Kidney (tissue), 14 donors: ENCODE results near the gene SMARCD2. TPM values are rescaled to one million over a fixed set of nuclear protein-coding genes. Genes with fewer than 3 reads are reported as not detected.

Experiments used
- DNase-seq, 5 donors: peaks; one replicate each; pipeline ENCODE4 v3.0.0-alpha.2; 2013 to 2020
- FAIRE-seq: peaks from 2 replicates; lab custom pipeline; 2012; peaks lifted over from hg19 to GRCh38; lab: Jason Lieb, UNC
- H3K27ac ChIP-seq, 2 donors: one replicate each; pipeline ENCODE4 v1.7.0; 2013; ENCODE audit warnings: low read depth in 2 of 2, low read length in 2 of 2, inconsistent platforms in 1 of 2
- H3K27me3 ChIP-seq: one replicate; pipeline ENCODE4 v1.7.1; 2013; ENCODE audit warnings: low read length, inconsistent platforms; ENCODE audit not compliant: control insufficient read depth, insufficient read depth
- H3K36me3 ChIP-seq, 3 donors: one replicate each; pipeline versions ENCODE4 v1.7.0 to v1.7.1; 2013; ENCODE audit warnings: low read length in 3 of 3, control low read depth in 1 of 3, inconsistent platforms in 1 of 3; ENCODE audit not compliant: insufficient read depth in 3 of 3, control insufficient read depth in 2 of 3
- H3K4me1 ChIP-seq, 3 donors: one replicate each; pipeline versions ENCODE4 v1.7.0 to v1.7.1; 2013; ENCODE audit warnings: low read length in 3 of 3, inconsistent platforms in 1 of 3, low read depth in 1 of 3; ENCODE audit not compliant: control insufficient read depth in 2 of 3, insufficient read depth in 2 of 3
- H3K4me3 ChIP-seq, 3 donors: one replicate each; pipeline versions ENCODE4 v1.7.0 to v1.8.1; 2013; ENCODE audit warnings: low read length in 3 of 3, control low read depth in 1 of 3, inconsistent platforms in 1 of 3
- H3K9ac ChIP-seq, 3 donors: one replicate each; pipeline versions ENCODE4 v1.7.0 to v1.7.1; 2013; ENCODE audit warnings: low read length in 3 of 3, control low read depth in 1 of 3, inconsistent platforms in 1 of 3
- H3K9me3 ChIP-seq, 3 donors: one replicate each; pipeline versions ENCODE4 v1.7.0 to v1.7.1; 2013; ENCODE audit warnings: low read length in 3 of 3, control low read depth in 1 of 3, inconsistent platforms in 1 of 3; ENCODE audit not compliant: control insufficient read depth in 2 of 3, insufficient read depth in 1 of 3
- intact Hi-C: fragments of 100-400 bp; cut with DNase I; formaldehyde crosslinking; loops from one replicate; pipeline ENCODE4 v1.11.1; 2022
- polyA plus RNA-seq: library from polyadenylated mRNA; stranded (reverse); fragments of 350-450 nt; fragmentation: Illumina TruSeq; extraction: RNeasy Lipid Tissue Mini Kit (QIAGEN cat#74804); gene quantifications from one replicate; pipeline ENCODE4 v1.2.3, GENCODE V29; 2014; ENCODE audit warnings: low read depth, low replicate concordance; ENCODE audit not compliant: insufficient read depth
- total RNA-seq: library from RNA; stranded (reverse); fragmentation: NEBNext Ultra II Directional; extraction: Animal tissue kit (Norgen Biotek cat#: 25700); gene quantifications from one replicate; pipeline ENCODE4 v1.2.1, GENCODE V29; 2021
- TF ChIP-seq, protein P1 (sequence below): IDR thresholded peaks from 3 replicates; pipeline ENCODE4 v1.5.1; 2012; ENCODE audit warnings: mild to moderate bottlenecking, moderate library complexity, borderline replicate concordance; ENCODE audit not compliant: insufficient read depth; ENCODE audit errors: extremely low read depth
- donor health status: control.
- donor health status: control.
- donor health status: control.
- donor health status: control.
- donor health status: control.
- donor health status: DM: yes; HTN: yes; CAD: no.
- donor health status: Normal renal cell carcinoma (clear cell type).

The SMARCD2 gene
- total and polyA plus RNA-seq, 2 donors from 2014 or later, result 39.9 to 65.1 TPM

DNA sequence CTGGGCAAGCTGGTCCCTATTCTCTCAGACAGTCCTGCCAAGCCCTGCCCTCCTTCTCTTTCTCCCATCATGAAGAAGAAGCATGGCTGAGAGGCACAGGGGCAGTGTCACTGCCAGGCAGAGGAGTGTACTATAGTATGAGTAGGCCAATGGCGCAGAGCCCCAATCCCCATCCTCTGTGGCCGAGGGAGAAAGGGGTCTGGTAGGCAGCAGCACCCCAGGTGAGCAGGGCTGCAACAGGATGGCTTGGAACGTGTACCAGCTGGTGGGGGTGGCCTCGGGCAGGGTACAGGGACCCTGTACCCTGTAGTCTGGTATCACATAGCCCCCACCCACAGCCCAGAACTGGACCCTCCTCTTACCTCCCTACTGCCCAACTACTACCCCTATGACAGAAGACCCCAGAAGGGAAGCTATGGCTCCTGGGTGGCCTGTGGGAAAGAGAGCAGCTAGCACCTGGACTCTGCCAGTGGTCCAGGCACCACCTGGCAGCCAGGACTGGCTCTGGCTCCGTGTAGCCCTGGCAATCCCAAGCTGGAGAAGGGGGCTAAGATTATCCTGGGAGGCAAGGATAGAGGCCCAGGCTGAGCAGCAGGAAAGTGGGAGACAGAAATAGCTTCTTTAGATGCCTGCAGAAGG lies 4.4 kb downstream of the SMARCD2 start:
- intact Hi-C loops, result no loop called here
- no peak overlapping the region for H3K4me3 ChIP-seq

DNA sequence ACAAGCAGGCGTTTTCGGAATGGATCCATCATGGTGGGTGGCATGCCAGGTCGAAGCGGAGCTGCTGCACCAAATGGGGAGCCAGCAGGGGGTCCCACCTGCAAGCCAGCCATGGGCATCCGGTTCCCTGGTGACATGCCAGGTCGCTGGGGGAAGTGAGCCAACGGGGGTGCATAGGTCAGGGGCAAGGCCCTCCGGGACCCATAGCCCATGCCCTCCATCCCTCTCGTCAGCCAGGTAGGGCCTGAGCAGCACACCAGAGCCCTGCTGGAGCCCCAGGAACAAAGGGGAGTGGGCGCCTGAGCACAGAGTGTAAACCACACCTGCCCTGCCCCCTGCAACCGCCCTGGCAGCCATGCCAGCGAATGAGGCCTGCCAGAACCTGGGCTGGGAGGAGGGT lies 5.0 kb downstream of the SMARCD2 start:
- intact Hi-C loops, result no loop called here
- Histone ChIP-seq H3K36me3 (peaks cover 0 to 30% (median 23%) of the 10 kb centered on the region in 3 donors), H3K4me1 (peaks cover 0 to 32% (median 21%) of the 10 kb centered on the region in 3 donors), H3K9me3 (no peaks in the 10 kb centered on the region), H3K4me3 (no peak overlapping the region), H3K27ac (no peak overlapping the region), H3K9ac (no peak overlapping the region), H3K27me3 (no peaks in the 10 kb centered on the region)
- TF ChIP-seq, protein P1, sequence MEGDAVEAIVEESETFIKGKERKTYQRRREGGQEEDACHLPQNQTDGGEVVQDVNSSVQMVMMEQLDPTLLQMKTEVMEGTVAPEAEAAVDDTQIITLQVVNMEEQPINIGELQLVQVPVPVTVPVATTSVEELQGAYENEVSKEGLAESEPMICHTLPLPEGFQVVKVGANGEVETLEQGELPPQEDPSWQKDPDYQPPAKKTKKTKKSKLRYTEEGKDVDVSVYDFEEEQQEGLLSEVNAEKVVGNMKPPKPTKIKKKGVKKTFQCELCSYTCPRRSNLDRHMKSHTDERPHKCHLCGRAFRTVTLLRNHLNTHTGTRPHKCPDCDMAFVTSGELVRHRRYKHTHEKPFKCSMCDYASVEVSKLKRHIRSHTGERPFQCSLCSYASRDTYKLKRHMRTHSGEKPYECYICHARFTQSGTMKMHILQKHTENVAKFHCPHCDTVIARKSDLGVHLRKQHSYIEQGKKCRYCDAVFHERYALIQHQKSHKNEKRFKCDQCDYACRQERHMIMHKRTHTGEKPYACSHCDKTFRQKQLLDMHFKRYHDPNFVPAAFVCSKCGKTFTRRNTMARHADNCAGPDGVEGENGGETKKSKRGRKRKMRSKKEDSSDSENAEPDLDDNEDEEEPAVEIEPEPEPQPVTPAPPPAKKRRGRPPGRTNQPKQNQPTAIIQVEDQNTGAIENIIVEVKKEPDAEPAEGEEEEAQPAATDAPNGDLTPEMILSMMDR, result no peak
- DNase-seq (peak in 1 of 5 donors; percentile 81), FAIRE-seq (no peak)

More for the DNA sequence above, 4.4 kb downstream of the SMARCD2 start:
- FAIRE-seq (no peak), DNase-seq (peak in 1 of 5 donors; percentile 69)
- Histone ChIP-seq H3K36me3 (peaks cover 0 to 24% (median 18%) of the 10 kb centered on the region in 3 donors), H3K27ac (peak overlapping the region in 1 of 2 donors; percentile 20), H3K9me3 (no peaks in the 10 kb centered on the region), H3K9ac (peak overlapping the region in 1 of 3 donors; percentile 1), H3K4me1 (peaks cover 0 to 32% (median 21%) of the 10 kb centered on the region in 3 donors), H3K27me3 (no peaks in the 10 kb centered on the region)
- TF ChIP-seq, protein P1, result no peak

DNA sequence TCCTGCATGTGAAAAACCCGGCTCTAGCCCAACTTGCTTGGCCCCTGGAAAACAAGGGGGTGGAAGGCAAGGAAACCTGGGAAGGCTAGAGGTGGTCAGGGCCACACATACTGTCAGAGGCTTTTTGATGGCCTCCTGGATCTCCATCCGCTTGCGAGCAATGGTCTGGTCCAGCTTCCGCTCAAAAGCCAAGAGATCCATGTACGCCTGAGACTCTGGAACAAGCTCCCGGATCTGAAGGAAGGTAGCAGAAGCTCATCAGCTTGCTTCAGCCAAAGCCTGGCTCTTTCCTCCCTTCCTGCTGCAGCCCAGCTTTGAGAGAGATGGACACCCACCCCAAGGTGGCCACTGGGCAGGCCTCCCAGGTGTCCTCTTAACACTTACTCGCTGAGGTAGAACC lies 5.7 kb downstream of the SMARCD2 start:
- H3K36me3 ChIP-seq, result peaks cover 0 to 36% (median 23%) of the 10 kb centered on the region in 3 donors

More for the DNA sequence above, 5.7 kb downstream of the SMARCD2 start:
- intact Hi-C loops, result no loop called here
- Histone ChIP-seq H3K27ac (no peak overlapping the region), H3K4me1 (peaks cover 0 to 32% (median 21%) of the 10 kb centered on the region in 3 donors), H3K9ac (no peak overlapping the region), H3K9me3 (no peaks in the 10 kb centered on the region), H3K4me3 (no peak overlapping the region), H3K27me3 (no peaks in the 10 kb centered on the region)
- TF ChIP-seq, protein P1, result no peak
- FAIRE-seq (no peak), DNase-seq (no peak)
